Measurements from ENCODE around the gene CNPY4. TPM values are rescaled to one million over a fixed set of nuclear protein-coding genes. Genes with fewer than 3 reads are reported as not detected.

Gene CNPY4
- total RNA-seq, 1 experiment from 2014 or later = 26.6 TPM

DNA sequence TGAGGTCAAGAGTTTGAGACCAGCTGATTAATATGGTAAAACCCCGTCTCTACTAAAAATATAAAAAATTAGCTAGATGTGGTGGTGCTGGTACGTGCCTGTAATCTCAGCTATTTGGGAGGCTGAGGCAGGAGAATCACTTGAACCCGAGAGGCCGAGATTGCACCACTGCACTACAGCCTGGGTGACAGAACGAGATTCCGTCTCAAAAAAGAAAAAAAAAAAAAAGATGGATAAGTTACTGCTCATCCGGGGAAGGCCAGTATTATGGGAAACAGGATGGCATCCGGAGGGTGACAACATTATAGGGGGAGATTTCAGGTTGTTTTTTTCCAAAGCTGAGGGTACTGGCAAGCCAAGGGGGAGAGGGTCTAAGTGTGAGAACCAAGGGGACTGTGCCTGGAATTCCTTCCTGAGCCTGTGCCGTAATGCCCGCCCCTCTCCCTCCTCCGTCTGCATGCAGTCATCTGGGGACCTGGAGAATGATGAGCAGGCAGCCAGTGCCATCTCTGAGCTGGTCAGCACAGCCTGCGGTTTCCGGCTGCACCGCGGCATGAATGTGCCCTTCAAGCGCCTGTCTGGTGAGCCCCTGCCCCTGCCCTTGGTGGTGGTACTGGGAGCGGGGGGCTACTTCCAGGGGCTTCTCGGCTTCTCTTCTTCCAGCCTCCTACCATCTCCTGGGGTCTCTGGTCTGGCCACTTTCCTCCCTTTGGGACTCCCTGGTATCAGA, 33.7 kb downstream of the CNPY4 start:
- Histone ChIP-seq H3K27me3 (no peaks in the 10 kb centered on the region), H3K9me3 (no peaks in the 10 kb centered on the region), H3K4me3 (no peak overlapping the region), H3K36me3 (peaks cover 4% of the 10 kb centered on the region)
- DNase-seq = no peak

DNA sequence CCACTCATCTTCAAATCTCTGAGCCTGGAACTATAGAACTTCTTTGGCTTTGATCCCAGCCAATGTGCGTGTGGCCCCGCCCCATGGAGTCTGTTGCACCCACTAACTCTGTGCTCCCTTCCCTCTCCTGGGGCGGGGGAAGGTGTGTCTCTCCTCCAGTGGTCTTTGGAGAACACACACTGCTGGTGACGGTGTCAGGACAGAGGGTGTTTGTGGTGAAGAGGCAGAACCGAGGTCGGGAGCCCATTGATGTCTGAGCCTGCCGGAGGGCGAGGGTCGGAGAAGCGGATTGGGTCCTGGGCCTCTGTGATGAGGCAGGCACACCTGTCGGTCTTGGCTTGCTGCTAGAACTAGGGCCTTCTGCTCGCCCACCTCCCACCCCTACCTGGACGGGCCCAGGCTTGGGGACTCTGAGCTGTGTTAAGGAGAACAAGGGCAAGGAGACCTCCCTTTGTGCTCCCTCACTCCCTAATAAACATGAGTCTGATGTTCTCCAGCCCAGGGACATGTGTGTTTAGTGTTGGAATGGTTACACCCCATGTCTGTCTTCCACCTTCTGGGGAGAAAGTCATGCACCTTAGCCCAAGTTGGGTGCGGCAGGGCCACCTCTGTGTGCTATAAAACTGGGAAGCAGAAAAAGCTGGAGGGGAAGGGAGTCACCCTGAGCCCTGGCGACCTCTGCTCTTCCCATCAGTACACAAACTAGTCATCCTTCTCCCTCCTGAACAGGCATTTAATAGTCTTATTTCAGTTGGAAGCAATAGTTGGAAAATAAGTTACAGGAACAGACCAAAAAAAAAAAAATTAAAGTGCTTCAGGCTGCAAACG, 34.5 kb downstream of the CNPY4 start:
- Histone ChIP-seq H3K9me3 (no peaks in the 10 kb centered on the region), H3K36me3 (peaks cover 4% of the 10 kb centered on the region), H3K27me3 (no peaks in the 10 kb centered on the region), H3K4me3 (no peak overlapping the region)
- no peak for DNase-seq

DNA sequence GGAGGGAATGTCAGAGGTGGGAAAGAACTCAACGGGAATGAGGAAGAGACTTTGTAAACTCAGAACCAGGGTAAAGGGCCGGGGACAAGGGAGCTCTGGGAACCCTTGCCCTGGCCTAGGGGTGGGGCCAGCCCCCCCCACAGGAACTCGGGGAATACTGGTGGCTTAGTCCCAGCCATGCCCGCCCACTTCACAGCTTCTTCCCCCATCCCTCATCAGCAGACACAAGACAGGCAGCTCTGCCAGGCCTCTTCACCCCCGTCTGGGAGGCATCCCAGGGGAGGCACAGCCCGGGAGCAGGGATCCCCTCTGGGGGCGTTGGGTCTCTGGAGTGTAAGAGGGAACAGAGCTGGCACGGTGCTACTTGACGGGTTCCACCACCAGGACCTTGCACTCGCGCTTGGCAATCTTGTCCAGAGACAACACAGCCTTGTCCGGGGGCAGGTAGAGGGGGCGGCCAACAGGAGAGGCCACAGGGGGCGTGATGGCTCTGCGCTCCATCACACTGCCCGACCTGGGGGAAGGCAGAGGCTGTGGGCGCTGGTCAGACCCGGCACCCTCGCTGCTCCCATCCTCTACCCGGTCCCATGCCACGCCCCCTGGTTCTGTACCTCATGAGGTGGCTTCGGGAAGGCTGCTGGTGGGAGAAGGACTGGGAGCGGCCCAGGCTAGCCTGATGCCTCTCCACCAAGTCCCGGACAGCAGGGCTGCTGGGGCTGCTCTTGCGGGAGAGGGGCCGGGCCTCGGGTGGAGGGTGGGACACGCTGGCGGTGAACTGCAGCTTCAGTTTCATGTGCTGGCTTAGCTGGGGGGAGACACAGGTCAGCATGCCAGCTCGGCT, 35.4 kb downstream of the CNPY4 start:
- Histone ChIP-seq H3K27me3 (no peaks in the 10 kb centered on the region), H3K36me3 (peaks cover 4% of the 10 kb centered on the region), H3K9me3 (no peaks in the 10 kb centered on the region)

DNA sequence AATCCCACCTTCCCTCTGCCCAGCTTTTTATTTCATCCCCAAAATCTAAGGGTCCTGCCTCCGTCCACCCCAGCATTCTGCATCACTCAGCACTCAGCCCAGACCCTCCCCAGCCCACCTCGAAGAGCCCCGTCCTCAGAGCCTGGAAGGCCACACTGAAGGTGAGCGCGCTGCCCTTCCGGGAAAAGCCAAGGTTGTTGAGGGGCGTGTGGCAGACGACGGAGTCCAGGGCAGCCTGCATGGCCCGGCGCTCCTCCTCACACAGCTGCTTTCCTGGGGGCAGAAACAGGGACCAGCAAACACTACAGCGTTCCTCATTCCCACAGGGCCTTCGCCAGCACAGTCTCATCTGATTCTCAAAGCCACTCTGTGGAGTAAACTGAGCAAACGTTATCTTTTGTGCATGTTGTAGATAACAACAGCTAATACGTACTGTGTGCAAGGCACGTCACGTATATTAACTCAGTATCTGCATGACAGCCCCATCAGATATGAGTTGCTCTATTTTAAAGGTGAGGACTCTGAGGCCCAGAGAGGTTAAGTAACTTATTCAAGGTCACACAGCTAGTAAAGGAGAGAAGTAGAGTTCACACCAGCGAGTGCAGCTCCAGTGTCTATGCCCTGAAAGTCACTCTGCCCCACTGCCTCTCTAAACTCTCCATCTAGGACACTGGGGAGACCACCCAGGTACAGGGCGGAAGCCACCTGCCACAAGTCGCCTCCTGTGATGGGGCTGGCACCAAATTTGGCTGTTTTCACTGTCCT, 36.3 kb downstream of the CNPY4 start:
- no peaks in the 10 kb centered on the region for H3K27me3 ChIP-seq
- DNase-seq = no peak
- peaks cover 4% of the 10 kb centered on the region for H3K36me3 ChIP-seq

More for the DNA sequence above, 35.4 kb downstream of the CNPY4 start:
- DNase-seq = no peak
- no peak overlapping the region for H3K4me3 ChIP-seq

DNA sequence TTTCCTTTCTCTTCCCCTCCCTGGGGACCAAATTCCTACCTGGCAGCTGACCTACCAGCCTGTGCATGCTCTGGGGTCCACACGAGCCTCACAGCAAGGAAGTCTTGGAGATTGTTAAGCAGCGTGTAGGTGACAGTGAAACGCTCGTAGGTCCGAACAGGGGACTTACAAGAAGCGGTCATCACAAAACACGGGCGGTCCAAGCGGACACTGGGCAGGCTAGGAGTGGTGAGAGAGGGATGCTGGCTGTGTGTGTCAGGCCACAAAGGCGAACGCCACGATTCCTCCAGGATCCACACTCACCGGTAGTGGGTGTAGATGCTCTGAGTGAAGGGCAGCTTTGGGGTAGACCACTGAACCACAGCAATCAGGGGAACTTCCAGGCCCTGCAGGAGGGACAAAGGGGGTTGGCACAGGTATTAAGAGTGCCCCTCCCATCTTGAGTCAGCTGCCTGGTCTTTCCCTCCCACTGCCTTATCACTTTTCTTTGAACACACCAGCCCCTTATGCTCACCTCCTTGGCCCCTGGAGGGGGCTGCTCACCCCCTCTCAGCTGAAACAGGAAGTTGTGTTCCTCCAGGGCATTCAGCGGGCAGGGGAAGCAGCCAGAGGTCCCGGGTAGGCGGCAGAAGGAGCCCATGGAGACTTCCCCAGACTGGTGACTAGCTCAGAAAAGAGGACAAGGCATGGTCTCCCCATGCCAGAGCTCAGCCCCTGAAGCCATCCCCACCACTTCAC, 37.1 kb downstream of the CNPY4 start:
- DNase-seq = no peak
- Histone ChIP-seq H3K36me3 (peaks cover 4% of the 10 kb centered on the region), H3K27me3 (no peaks in the 10 kb centered on the region), H3K9me3 (no peaks in the 10 kb centered on the region), H3K4me3 (no peak overlapping the region)

More for the DNA sequence above, 36.3 kb downstream of the CNPY4 start:
- Histone ChIP-seq H3K4me3 (no peak overlapping the region), H3K9me3 (no peaks in the 10 kb centered on the region)

DNA sequence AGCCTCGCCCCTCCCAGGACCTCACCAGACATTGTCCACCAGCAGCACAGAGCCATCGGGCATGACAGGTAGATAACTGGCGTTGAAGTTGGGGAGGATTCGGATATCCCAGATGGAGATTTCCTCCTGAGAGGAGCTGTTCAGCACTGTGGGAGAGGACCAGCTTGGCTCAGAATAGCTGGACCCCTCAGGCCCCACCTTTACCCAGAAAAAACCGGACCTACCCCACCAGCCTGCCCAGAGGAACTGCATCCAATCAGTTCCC, 37.6 kb downstream of the CNPY4 start:
- Histone ChIP-seq H3K9me3 (no peaks in the 10 kb centered on the region), H3K27me3 (no peaks in the 10 kb centered on the region), H3K36me3 (peaks cover 4% of the 10 kb centered on the region), H3K4me3 (no peak overlapping the region)
- no peak for DNase-seq

DNA sequence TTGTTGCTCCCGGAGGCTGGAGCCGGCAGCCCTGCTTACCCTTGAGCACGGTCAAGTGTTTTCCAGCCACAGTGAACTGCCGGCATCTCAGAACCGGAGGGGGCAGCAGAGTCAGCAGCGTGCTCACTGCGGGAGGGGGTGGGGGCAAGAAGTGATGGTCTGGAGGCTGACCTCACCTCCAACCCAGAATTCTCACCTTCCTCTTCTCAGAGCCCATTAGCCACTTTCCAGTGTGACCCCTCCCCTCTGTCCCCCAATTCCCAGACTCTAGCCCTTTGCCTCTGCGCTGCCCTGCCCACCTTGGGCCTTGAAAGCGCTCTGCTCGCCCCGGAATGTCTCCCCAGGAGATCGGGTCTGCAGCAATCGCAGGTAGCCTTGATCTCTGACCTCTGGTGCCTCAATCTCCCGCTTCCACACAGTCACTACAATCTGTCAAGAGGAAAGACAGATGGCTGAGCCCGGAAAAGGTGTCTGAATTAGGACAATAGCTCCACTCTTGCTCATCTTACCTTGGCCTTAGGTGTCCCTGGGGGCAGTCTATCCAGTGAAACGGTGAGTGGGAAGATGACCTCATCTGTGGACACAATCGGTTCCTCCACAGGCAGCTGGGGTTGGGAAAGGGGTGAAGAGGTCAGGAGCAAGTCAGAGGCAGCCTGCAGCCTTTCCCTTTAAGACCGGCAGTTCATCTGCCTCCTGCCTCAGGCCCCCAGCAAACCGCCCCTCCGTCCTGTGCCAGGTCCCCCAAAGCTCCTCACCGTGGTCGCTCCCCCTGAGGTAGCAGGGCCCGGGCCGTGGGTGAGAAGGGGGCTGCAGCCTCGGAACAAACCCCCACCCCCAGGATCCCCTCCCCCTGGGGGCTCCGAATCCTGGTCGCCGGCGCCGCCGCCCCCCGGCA, 38.1 kb downstream of the CNPY4 start:
- peak; percentile 45 for DNase-seq
- H3K4me3 ChIP-seq = peak overlapping the region; percentile 57
- no peaks in the 10 kb centered on the region for H3K27me3 ChIP-seq
- no peaks in the 10 kb centered on the region for H3K9me3 ChIP-seq
- H3K36me3 ChIP-seq = peaks cover 4% of the 10 kb centered on the region

DNA sequence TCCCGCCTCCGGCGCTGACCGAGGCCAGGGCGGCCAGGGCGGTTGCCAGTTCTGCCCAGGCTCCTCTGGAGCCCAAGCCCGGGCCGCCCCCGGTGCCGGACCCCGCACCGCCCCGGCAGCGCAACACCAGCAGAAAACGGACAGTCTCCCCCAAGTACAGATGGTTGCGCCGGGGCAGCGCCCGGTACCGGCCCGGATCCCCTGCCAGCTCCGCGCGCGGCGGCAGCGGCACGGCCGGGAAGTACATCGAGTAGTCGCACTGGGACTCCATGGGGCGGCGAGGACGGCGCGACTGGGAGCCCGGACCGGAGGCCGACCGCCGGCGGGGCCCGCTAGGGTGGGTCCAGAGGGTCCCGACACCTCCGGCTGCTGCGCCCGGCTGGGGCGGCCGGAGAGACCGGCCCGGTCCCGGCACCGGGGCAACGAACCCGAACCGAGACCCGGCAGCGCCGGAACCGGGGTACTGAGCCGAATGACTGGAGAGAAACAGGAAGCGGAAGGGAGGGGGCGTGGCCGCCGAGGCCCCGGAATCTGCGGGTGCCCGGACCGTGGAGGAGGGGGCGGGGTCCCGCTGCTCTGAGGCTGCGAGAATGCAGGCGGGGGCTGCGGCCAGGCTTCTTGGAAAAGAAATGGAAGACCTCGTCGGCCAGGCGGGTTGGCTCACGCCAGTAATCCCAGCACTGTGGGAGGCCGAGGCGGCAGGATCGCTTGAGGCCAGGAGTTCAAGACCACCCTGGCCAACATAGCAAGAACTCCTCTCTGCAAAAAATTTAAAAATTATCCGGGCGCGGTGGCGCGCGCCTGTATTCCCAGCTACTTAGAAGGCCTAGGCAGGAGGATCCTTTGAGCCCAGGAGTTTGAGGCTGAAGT, 39.0 kb downstream of the CNPY4 start, which contains the start of gene TRAPPC14:
TSS of gene TRAPPC14 (minus strand) at position 495 of the 870 bp plus-strand sequence. CDS start at position 271, 224 bp downstream.
- peaks cover 4% of the 10 kb centered on the region for H3K36me3 ChIP-seq
- H3K27me3 ChIP-seq = no peaks in the 10 kb centered on the region
- no peaks in the 10 kb centered on the region for H3K9me3 ChIP-seq
- peak; percentile 90 for DNase-seq
- H3K4me3 ChIP-seq = peak within 1 kb of the TSS; percentile 57

DNA sequence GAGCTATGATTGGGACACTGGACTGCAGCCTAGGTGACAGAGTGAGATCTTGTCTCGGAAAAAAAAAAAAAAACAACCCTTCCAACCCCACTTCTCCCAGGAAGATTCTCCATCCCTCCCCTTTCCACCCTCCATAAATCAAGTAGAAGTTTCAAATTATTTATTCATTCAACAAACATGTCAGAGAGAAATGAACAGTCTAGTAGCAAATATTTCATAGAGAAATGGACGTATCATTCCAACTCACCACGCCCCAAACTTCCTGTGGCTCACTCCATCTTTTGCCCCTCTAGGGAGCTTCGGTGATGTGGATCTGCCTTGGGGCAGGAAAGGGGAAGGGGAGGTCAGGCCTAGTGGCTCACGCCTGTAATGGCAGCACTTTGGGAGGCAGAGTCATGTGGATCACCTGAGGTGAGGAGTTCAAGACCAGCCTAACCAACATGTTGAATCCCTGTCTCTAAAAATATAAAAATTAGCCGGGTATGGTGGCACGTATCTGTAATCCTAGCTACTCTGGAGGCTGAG, 39.7 kb downstream of the CNPY4 start:
- peak overlapping the region; percentile 57 for H3K4me3 ChIP-seq
- no peak for DNase-seq
- no peaks in the 10 kb centered on the region for H3K27me3 ChIP-seq
- no peaks in the 10 kb centered on the region for H3K9me3 ChIP-seq
- peaks cover 4% of the 10 kb centered on the region for H3K36me3 ChIP-seq

DNA sequence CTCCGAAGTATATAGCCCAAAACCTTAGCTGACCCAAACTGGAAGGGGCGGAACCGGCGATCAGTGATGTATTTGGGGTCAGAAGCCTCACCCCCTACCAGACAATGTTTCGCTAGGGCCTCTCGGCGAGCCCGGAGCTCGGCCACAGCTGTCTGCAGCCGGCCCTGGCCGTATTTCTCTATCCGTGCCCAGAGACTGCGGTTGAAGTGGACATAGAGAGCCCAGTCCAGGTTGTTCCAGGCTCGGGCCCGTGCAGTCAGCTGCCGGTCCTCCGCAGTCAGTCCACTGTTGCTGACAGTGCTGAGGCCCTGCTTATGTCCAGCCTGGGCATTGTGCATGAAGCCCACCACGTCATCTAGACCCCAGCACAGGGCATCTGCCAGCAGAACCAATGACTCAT, 40.6 kb downstream of the CNPY4 start:
- Histone ChIP-seq H3K4me3 (no peak overlapping the region), H3K9me3 (no peaks in the 10 kb centered on the region), H3K27me3 (no peaks in the 10 kb centered on the region), H3K36me3 (peaks cover 4% of the 10 kb centered on the region)
- no peak for DNase-seq

DNA sequence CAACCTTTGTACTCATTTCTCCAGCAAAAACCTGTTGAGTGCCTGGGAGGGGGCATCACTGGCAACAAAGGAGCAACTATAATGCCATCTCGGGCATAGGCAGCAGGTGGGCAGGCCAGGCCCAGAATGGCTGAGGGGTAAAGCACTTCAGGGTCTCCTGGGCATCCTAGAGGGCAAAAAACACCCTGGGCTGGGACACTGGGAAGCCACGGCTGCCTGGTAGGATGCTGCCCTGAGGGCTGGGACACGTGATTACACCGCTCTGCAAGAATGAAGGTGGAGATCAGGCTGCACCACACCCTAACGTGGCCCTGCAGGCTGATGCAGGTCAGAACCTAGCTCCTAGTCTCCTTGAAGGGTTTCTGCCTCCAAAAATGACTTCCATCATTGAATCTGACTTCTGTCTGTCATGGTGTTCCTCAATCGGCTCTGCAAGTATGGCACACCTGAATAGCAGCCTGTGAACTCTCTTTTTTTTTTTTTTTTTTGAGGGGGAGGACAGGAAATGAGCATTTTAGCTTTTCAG, 43.6 kb downstream of the CNPY4 start:
- H3K36me3 ChIP-seq = no peaks in the 10 kb centered on the region
- DNase-seq = no peak
- no peaks in the 10 kb centered on the region for H3K9me3 ChIP-seq
- no peaks in the 10 kb centered on the region for H3K27me3 ChIP-seq
- H3K4me3 ChIP-seq = no peak overlapping the region

DNA sequence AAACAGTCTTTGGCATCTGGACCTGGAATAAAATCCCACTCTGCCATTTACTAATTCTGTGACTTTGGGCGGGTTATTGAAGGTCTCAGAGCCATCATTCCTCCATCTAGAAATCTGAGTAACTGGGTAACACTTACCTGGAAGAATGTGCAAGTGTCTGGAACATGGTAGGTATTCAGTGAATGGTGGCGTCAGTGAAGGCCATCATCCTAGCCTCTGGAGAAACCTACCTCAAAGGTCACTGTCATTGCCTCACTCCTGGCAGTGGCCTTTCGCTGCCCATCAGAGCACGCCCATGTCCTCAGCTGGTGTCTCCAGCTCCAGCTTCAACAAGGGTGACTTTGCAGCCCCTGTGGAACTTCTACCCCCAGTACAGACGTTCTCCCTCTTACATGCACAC, 44.4 kb downstream of the CNPY4 start:
- Histone ChIP-seq H3K27me3 (no peaks in the 10 kb centered on the region), H3K4me3 (no peak overlapping the region), H3K9me3 (no peaks in the 10 kb centered on the region), H3K36me3 (no peaks in the 10 kb centered on the region)
- DNase-seq = no peak

DNA sequence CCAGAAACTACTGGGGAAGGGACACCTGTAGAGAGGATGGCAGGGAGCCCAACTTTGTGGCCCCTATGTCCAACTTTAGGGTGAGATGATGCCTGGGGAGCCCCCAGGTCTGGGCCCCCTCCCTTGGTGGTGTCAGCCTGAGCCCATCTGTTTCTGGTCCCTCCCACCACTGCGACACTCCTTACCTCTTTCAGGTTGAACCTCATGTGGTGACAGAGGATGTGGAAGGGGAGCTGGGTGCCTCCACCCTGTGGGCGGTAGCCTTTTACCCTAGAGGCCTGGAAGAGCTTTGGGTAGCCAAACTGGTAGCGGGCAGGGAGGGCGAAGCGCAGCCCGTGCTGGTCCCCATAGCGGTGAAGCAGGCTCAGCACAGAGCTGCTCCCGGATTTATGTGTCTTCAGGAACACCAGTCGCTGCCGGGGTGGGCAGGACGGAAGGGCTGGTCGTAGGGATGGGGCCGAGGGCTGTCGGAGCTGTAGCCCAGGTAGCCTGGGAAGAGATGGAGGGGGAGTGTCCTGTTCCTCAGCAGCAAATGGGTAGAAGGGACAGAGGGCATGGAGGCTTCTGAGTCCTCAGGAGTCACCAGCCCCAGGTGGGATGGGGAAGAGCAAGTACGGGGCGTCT, 47.0 kb downstream of the CNPY4 start:
- H3K27me3 ChIP-seq = no peaks in the 10 kb centered on the region
- H3K36me3 ChIP-seq = no peaks in the 10 kb centered on the region
- H3K4me3 ChIP-seq = no peak overlapping the region
- no peaks in the 10 kb centered on the region for H3K9me3 ChIP-seq
- no peak for DNase-seq

All from MG63 (cell line).